H1 (cell line): ENCODE data around the gene CLINT1. TPM values are rescaled to one million over a fixed set of nuclear protein-coding genes. Genes with fewer than 3 reads are reported as not detected.

Experiments
- ASH2L ChIP-seq: fragments of 200-600, 300-600 bp; sonication (generic); IDR thresholded peaks from one replicate; pipeline ENCODE4 v1.7.1; 2017; ENCODE audit warnings: low read length
- BCL11A ChIP-seq, 2 experiments: IDR thresholded peaks; one replicate each; pipeline ENCODE4 v1.6.1; 2011; ENCODE audit warnings: low read depth in 2 of 2, low read length in 2 of 2, mild to moderate bottlenecking in 2 of 2
- BRCA1 ChIP-seq: IDR thresholded peaks from 2 replicates; pipeline ENCODE4 v1.6.1; 2012; ENCODE audit warnings: low read depth, low read length, improper control_type of control experiment
- CBX5 ChIP-seq: fragments of 300-800, 300-1000 bp; sonication (generic); IDR thresholded peaks from 2 replicates; pipeline ENCODE4 v1.7.1; 2016; ENCODE audit warnings: antibody characterized with exemption, low read length, low read depth
- CEBPB ChIP-seq: IDR thresholded peaks from 2 replicates; pipeline ENCODE4 v1.6.1; 2012; ENCODE audit warnings: low read depth, low read length
- CTBP2 ChIP-seq: IDR thresholded peaks from 2 replicates; pipeline ENCODE4 v1.7.0; 2011; ENCODE audit warnings: borderline replicate concordance, mild to moderate bottlenecking, moderate library complexity, mixed read lengths, low read length; ENCODE audit not compliant: insufficient read depth, insufficient read length
- EGR1 ChIP-seq: IDR thresholded peaks from 2 replicates; pipeline ENCODE4 v1.6.1; 2011; ENCODE audit warnings: low read depth, low read length, borderline replicate concordance
- FOSL1 ChIP-seq: IDR thresholded peaks from 2 replicates; pipeline ENCODE4 v1.6.1; 2011; ENCODE audit warnings: mild to moderate bottlenecking, low read depth, low read length, moderate library complexity; ENCODE audit not compliant: insufficient read depth
- GABPA ChIP-seq: IDR thresholded peaks from 2 replicates; pipeline ENCODE4 v1.6.1; 2011; ENCODE audit warnings: mild to moderate bottlenecking, low read length, moderate library complexity, borderline replicate concordance; ENCODE audit not compliant: insufficient read depth
- KDM4A ChIP-seq: IDR thresholded peaks from one replicate; pipeline ENCODE4 v1.7.1; 2012; ENCODE audit warnings: low read depth, mild to moderate bottlenecking, moderate library complexity, low read length, inconsistent platforms; ENCODE audit not compliant: severe bottlenecking
- POLR2AphosphoS5 ChIP-seq: IDR thresholded peaks from 2 replicates; pipeline ENCODE4 v1.6.1; 2011; ENCODE audit warnings: low read depth, low read length
- RAD21 ChIP-seq, 2 experiments: IDR thresholded peaks in 1 of 2; conservative IDR thresholded peaks in 1 of 2; 2 replicates each; pipeline ENCODE4 v1.6.1; 2011; ENCODE audit warnings: low read depth in 2 of 2, low read length in 2 of 2, improper control_type of control experiment in 1 of 2, inconsistent platforms in 1 of 2, mild to moderate bottlenecking in 1 of 2, moderate library complexity in 1 of 2
- RBBP5 ChIP-seq: IDR thresholded peaks from 2 replicates; pipeline ENCODE4 v1.7.1; 2012; ENCODE audit warnings: low read depth, mild to moderate bottlenecking, inconsistent platforms, low read length, moderate library complexity, borderline replicate concordance
- RNF2 ChIP-seq: fragments of 200-900, 300-1000 bp; sonication (generic); IDR thresholded peaks from 2 replicates; pipeline ENCODE4 v1.7.1; 2016; ENCODE audit warnings: borderline replicate concordance, low read depth, mild to moderate bottlenecking, antibody characterized with exemption, low read length; ENCODE audit not compliant: poor library complexity, severe bottlenecking; ENCODE audit errors: missing control alignments
- RXRA ChIP-seq: IDR thresholded peaks from 2 replicates; pipeline ENCODE4 v1.6.1; 2011; ENCODE audit warnings: low read depth, mild to moderate bottlenecking, low read length, moderate library complexity; ENCODE audit not compliant: insufficient read depth
- SIRT6 ChIP-seq: IDR thresholded peaks from one replicate; pipeline ENCODE4 v1.7.1; 2012; ENCODE audit warnings: low read length, inconsistent platforms
- SP1 ChIP-seq: IDR thresholded peaks from 2 replicates; pipeline ENCODE4 v1.6.1; 2011; ENCODE audit warnings: low read depth, low read length
- TBP ChIP-seq: IDR thresholded peaks from 2 replicates; pipeline ENCODE4 v1.6.1; 2011; ENCODE audit warnings: low read depth, low read length, improper control_type of control experiment
- TEAD4 ChIP-seq: IDR thresholded peaks from 2 replicates; pipeline ENCODE4 v1.6.1; 2012; ENCODE audit warnings: low read depth, low read length, inconsistent platforms, mixed read lengths
- YY1 ChIP-seq: IDR thresholded peaks from 2 replicates; pipeline ENCODE4 v1.6.1; 2011; ENCODE audit warnings: low read depth, mild to moderate bottlenecking, low read length
- ZNF274 ChIP-seq: IDR thresholded peaks from 2 replicates; pipeline ENCODE4 v1.7.0; 2012; ENCODE audit warnings: low read length, borderline replicate concordance; ENCODE audit errors: extremely low read depth
- polyA plus RNA-seq, 7 experiments: library from polyadenylated mRNA; depleted of rRNA in 3 of 7; stranded (reverse) in 5 of 7; unstranded in 2 of 7; fragments of >200 nt in 5 of 7; fragments of 200-250 nt in 2 of 7; gene quantifications; 1 replicate in 5 of 7; 2 replicates in 1 of 7; 4 replicates in 1 of 7; pipeline versions ENCODE4 v1.2.1 to v1.2.3, GENCODE V29; 2011 to 2013; ENCODE audit warnings: missing spikeins in 2 of 7, mixed read lengths in 2 of 7
- total RNA-seq: library from RNA; stranded (reverse); fragmentation: NEBNext Ultra II Directional; extraction: Animal tissue kit (Norgen Biotek cat#: 25700); gene quantifications from 2 replicates; pipeline ENCODE4 v1.2.1, GENCODE V29; 2021
- TF ChIP-seq, protein P1 (sequence below): IDR thresholded peaks from 2 replicates; pipeline ENCODE4 v1.6.1; 2012; ENCODE audit warnings: inconsistent platforms
- TF ChIP-seq, protein P2 (sequence below): IDR thresholded peaks from 2 replicates; pipeline ENCODE4 v1.6.1; 2011; ENCODE audit warnings: low read depth, mild to moderate bottlenecking, low read length; ENCODE audit not compliant: insufficient read depth

The CLINT1 gene
- total and polyA plus RNA-seq, 2 of the 8 experiments (the other 6 are each of a cell fraction or from before 2014, with no cell fraction given), result 85.9 to 140 TPM

DNA sequence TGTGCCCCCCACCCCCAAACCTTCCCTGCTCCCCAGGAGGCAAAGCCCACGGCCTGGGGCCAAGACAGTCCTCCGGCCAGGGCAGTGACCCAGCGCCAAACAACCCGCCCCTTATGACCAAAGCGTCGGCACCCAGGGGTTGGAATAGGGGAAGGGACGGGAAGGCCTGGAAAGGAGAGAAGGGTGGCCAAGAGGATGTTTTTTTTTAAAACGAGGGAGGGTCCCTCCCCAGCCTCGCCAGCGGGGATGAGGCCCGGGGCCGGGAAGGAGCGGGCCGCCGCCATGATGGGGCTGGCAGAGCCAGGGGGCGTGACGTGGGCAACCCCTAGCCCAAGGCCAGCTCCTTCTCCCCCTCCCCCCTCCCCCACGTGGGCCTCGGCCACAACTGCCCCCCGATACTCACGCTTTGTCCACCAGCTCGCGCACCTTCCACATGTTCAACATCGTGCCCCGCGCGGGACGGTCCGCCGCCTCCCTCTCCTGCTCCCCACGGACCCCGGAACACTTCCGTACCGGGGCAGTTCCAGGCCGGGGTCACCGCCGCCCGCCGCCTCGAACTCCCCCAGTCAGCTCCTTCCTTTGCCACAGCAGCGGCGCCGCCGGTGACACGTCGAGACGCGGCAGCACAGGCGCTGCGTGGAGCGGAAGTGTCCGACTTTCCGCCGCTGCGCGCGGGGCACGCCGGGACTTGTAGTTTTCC lies at the start of gene CLINT1 (continued):
- TF ChIP-seq CBX5 (no peak), SP1 (no peak), CTBP2 (no peak), EGR1 (no peak), SIRT6 (no peak), YY1 (peak; percentile 89), CEBPB (no peak), BCL11A (IDR thresholded peaks at IDR 0.05; ENCODE audit: low read depth in 2 of 2, low read length in 2 of 2) (no peak), TBP (peak; percentile 61; the same call in 1 of the 2 replicates), RXRA (no peak), TEAD4 (no peak), ASH2L (peak; percentile 97), KDM4A (peak; percentile 85), RNF2 (no peak), RAD21 (IDR thresholded peaks at IDR 0.05 in 1 of 2, conservative IDR thresholded peaks at IDR 0.05 in 1 of 2; ENCODE audit: low read depth in 2 of 2, low read length in 2 of 2) (no peak; a peak in 1 of 4 replicates), BRCA1 (no peak), RBBP5 (peak; percentile 90), POLR2AphosphoS5 (peak; percentile 72; the same call in 1 of the 2 replicates), GABPA (peak; percentile 83; the same call in 1 of the 2 replicates), FOSL1 (no peak), ZNF274 (no peak)
- TF ChIP-seq, protein P1, sequence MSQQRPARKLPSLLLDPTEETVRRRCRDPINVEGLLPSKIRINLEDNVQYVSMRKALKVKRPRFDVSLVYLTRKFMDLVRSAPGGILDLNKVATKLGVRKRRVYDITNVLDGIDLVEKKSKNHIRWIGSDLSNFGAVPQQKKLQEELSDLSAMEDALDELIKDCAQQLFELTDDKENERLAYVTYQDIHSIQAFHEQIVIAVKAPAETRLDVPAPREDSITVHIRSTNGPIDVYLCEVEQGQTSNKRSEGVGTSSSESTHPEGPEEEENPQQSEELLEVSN, result 0 out of 2 replicates have a peak, but pooled peaks have one; percentile 18
- TF ChIP-seq, protein P2, sequence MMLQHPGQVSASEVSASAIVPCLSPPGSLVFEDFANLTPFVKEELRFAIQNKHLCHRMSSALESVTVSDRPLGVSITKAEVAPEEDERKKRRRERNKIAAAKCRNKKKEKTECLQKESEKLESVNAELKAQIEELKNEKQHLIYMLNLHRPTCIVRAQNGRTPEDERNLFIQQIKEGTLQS, result 0 out of 2 replicates have a peak, but pooled peaks have one; percentile 32
